PC-3 (cell line): ENCODE data around the gene ERCC8.

Experiments
- EZH2 ChIP-seq: fragments of 300-600 bp; sonication (generic); IDR thresholded peaks from one replicate; pipeline ENCODE4 v1.6.1; 2017; ENCODE audit warnings: antibody characterized with exemption, mild to moderate bottlenecking, low read length; ENCODE audit not compliant: unreplicated experiment
- TF ChIP-seq, protein P1 (sequence below): fragments of 300-600 bp; sonication (generic); conservative IDR thresholded peaks from 2 replicates; pipeline ENCODE4 v1.5.1; 2017; ENCODE audit warnings: antibody characterized with exemption, low read depth, mild to moderate bottlenecking, low read length

GRCh38 chr5:60842871-60843385, 101.9 kb downstream of the ERCC8 start:
- TF ChIP-seq, protein P1, sequence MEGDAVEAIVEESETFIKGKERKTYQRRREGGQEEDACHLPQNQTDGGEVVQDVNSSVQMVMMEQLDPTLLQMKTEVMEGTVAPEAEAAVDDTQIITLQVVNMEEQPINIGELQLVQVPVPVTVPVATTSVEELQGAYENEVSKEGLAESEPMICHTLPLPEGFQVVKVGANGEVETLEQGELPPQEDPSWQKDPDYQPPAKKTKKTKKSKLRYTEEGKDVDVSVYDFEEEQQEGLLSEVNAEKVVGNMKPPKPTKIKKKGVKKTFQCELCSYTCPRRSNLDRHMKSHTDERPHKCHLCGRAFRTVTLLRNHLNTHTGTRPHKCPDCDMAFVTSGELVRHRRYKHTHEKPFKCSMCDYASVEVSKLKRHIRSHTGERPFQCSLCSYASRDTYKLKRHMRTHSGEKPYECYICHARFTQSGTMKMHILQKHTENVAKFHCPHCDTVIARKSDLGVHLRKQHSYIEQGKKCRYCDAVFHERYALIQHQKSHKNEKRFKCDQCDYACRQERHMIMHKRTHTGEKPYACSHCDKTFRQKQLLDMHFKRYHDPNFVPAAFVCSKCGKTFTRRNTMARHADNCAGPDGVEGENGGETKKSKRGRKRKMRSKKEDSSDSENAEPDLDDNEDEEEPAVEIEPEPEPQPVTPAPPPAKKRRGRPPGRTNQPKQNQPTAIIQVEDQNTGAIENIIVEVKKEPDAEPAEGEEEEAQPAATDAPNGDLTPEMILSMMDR, result no peak
- no peak for TF ChIP-seq EZH2
